GM21447 (cell line): ENCODE data around the gene NDUFA3.

ENCODE experiments used
- ATAC-seq: cut with Tn5 transposase; IDR thresholded peaks from one replicate; pipeline ENCODE4 v1.9.1; 2021; ENCODE audit not compliant: unreplicated experiment

The NDUFA3 gene

DNA sequence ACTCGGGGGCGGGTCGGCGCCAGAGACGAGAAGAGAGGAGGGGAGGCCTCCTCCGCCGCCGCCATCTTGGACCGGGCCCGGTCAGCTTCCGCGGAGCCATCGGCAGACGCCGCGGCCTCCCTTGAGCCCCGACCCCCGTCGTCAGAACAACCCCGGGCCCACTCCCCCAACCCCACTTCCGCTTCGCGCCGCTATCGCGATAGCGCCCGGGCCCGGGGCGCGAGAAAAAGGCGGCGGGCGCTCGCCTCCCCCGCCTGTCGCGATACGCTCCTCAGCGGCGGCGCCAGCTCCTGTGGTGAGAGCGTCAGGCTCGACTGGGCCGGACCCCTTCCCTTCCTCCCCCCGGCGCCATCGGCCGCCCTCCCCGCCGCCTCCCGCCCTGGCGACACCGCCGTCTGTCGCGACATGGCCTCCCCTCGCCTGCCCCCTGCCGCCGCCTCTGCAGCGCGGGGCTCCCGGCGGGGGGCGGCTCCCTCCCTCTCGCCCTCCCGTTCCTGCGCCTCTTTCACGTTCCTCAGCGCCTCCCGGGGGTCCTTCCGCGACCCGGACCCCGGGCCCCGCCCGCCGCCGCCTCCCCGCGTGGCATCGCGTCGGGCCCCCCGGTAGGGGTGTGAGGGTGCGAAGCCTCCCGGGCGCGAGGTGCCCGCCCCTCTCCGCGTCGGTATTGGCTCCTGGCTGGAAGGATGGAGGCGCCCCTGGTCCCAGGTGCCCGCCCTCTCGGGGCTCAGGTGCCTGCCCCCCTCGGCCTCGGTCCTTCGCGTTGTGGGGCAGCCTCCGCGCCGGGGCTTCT is 35.2 kb downstream of the NDUFA3 start, which contains the start of gene CNOT3:
Gene CNOT3 (plus strand): TSS at position 64 of the 790 bp plus-strand sequence. CDS start 5,217 bp downstream, outside the sequence.
- no peak for ATAC-seq

DNA sequence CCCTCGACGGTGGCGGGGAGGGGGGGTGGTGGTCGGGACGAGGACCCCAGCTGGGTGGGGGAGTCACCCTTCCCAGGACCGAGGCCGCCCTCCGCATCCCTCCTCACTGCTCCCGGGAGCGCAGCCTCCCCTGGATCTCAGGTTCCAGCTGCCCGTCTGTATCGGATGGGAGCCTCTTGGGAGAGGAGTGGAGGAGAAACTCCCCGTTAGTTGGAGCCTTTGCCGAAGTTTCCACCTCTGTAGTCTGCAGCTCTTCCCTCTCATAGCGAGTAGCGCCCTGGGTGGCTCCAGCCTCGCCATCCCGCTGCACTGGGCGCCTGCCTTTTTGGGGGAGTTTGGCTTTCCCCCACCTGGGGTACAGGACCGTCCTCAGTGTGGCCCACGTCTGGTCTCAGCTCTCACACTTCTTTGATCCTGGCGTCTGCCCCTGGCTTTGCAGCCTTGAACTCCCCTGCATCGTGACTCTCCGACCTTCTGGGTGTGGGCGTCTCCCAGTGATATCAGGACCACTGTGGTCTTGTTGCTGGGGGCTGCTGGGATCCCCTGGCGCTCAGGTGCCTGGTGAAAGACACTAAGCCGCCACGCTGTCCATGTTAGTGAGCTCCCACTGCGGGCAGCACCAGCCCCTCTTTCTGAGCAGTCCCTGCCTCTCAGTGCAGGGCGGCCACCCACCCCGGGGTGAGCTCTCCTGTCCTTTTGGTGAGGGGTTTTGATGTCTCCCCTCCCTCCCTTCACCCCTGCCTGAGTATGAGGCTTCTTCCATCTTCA is 36.0 kb downstream of the NDUFA3 start:
- ATAC-seq = no peak

DNA sequence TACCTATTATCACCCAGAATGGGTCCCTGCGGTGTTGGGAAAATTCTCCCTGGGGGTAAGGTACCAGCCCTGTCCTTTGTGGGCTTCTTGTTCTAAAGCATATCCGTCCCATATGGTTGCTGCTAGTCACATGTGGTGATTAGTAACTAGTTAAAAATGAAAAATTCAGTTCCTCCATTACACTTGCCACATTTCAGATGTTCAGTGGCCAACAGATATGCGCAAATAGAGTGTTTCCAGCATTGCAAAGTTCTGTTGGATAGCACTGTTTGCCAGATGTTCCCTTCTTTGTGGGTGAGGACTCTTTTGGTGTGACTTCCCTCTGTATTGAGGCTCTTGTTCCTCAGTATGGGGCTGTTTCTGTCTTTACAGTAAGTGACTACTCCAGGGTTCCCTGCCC is 38.7 kb downstream of the NDUFA3 start:
- no peak for ATAC-seq

DNA sequence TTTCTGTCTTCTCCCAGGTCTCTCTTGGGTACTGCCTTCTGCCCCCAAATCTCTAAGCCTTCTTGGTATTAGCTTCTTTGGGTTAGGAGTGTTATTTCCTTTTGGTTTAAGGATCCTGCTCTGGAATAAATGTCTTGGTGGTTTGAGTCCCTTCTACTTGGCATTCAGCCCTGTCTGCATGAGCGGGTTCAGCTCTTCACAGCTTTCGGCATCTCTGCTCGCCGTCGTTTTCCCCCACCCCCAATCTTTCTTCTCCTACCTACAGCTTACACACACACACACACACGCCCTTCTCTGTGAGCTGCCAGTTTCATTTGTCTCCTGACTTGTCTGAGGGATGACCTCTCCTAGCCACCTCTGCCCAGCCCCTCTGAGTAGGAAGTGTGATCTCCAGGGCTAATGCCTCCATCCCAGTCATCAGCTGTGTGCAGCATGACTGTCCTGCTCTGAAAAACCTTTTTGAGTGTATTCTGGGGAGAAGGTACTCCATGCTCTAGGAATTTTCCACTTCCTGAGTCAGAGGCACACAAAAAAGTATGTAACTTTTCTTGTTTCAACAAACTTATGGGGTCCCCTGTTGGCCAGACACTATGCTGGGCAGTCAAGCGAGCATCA is 39.6 kb downstream of the NDUFA3 start:
- no peak for ATAC-seq

DNA sequence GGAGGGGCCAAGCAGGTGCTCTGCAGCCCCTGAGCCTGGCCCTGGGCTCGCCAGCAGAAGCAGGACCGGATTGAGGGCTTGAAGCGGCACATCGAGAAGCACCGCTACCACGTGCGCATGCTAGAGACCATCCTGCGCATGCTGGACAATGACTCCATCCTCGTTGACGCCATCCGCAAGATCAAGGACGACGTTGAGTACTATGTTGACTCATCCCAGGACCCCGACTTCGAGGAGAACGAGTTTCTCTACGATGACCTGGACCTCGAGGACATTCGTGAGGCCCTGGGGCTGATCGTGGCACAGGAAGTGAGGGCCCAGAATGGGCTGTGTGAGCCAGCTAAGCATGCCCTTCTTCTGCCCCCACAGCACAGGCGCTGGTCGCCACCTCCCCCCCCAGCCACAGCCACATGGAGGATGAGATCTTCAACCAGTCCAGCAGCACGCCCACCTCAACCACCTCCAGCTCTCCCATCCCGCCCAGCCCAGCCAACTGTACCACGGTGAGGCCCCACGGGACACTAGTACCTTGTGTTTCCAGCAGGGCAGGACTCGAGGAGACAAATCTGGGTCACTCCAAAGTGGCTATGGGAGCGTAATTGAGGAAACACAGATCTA is 43.0 kb downstream of the NDUFA3 start:
- ATAC-seq = no peak

DNA sequence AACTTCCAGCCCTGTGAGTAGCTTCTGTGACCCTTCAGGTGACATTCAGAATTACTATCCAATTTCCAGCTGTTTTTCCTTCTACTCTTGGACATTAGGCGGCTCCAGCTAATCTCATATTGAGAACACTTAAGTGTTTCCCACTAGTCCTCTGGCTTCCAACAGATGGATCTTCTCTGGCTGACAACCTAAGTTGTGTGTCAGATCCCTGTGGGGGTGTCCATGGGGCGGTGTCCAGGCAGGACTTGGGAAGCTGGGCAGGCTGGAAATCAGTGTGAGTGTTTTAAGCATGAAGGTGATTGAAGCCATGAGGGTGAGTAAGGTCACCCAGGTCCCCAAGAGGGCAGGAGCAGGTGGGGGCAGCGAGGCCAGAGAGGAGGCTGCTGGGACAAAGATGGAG is 45.0 kb downstream of the NDUFA3 start:
- no peak for ATAC-seq

DNA sequence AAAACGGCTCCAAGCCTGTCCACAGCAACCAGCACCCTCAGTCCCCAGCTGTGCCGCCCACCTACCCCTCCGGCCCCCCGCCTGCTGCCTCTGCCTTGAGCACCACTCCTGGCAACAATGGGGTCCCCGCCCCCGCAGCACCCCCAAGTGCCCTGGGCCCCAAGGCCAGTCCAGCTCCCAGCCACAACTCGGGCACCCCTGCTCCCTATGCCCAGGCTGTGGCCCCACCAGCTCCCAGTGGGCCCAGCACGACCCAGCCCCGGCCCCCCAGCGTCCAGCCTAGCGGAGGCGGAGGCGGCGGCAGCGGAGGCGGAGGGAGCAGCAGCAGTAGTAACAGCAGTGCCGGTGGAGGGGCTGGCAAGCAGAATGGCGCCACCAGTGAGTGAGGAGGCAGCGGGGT is 45.5 kb downstream of the NDUFA3 start:
- no peak for ATAC-seq

DNA sequence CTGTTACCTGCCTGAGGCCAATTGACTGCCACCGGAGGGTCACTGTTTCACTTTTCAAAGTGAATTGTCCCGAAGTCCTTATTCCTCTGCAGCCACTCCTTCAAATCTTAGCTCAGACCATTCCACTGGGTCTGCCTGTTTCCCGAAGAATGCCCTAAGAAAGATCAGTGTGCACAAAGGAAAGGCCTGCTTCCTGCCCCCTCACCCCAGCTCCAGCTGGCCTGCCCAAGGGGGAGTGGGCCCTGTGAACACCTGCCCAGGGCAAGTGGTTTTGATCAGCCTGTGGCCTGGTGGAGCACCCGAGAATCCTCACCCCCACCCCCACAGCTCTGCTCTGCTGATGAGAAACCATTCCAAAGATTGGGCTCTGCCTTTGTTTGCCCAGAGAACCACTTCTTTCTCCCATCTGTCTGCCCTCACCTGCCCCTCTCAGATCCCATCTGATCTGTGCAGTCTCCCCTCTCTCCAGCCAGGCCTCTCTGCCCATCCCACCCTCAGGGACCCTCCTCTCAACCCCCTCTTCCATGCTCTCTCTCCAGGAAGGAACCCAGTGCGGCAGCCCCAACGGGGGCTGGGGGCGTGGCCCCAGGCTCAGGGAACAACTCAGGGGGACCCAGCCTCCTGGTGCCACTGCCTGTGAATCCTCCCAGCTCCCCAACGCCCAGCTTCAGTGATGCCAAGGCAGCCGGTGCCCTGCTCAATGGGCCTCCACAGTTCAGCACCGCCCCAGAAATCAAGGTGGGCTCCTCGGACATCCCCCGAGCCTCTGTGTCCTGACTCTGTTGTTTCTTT is 46.6 kb downstream of the NDUFA3 start:
- ATAC-seq = no peak

DNA sequence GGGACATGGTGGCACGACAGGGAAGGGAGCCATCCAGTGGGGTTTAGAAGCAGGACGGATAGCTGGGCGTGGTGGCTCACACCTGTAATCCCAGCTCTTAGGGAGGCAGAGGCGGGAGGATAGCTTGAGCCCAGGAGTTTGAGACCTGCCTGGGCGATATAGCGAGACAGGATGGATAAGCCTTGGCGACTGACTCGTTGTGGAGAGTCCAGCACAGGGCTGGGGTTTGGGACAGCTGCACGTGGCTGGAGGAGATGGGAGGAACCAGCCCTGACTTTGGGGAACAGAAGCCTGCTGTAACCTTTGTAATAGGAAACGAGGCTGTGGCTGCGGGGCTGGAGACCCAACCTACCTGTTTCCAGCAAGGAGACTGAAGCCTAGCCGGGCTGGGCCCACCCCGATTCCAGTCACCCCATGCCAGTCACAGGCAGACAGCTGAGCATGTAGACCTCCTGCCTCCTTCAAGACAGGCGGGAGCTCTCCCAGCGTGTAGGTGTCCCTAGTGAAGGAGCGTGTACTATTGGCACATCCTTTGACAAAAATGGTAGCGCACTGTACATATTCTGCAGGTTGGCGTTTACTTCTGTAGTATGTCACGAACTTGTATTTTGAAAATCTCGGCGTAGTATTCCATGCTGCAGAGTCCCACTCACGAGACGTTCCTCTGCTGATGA is 48.8 kb downstream of the NDUFA3 start:
- no peak for ATAC-seq

DNA sequence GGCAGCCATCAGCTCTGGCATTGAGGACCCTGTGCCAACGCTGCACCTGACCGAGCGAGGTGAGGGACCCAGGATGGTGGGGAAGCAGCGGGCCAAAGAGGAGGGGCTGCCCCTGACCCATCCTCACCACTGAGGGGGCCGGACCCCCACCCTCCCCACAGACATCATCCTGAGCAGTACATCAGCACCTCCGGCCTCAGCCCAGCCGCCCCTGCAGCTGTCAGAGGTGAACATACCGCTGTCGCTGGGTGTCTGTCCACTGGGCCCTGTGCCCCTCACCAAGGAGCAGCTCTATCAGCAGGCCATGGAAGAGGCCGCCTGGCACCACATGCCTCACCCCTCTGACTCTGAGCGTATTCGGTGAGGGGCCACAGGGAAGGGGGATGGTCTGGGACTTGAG is 49.6 kb downstream of the NDUFA3 start:
- ATAC-seq = no peak

DNA sequence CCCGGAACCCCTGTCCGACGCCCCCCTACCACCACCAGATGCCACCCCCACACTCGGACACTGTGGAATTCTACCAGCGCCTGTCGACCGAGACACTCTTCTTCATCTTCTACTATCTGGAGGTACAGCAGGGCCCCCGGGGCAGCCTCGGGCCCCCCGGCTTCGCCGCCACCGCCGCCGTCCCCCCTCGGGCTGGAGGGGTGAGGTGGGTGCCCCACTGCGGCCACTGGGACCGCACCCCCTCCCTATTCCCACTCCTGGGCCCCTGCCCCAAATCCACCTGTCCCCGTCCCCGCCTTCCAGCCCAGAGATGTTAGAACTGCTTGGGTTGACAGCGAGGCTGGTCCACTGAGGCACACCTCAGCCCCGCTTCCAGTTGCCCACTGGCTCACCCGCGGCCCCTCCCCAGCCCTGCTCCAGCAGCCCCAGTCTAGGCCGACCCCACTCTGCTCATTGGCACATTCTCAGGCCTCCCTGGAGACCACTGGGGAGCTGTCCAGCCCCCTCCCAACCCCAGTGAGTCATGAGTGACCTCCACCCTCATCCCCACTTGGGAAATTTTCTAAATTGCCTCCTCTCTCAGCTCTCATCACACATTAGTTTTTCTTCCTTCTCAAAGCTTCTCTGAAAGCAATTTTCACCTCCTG is 50.3 kb downstream of the NDUFA3 start:
- no peak for ATAC-seq

DNA sequence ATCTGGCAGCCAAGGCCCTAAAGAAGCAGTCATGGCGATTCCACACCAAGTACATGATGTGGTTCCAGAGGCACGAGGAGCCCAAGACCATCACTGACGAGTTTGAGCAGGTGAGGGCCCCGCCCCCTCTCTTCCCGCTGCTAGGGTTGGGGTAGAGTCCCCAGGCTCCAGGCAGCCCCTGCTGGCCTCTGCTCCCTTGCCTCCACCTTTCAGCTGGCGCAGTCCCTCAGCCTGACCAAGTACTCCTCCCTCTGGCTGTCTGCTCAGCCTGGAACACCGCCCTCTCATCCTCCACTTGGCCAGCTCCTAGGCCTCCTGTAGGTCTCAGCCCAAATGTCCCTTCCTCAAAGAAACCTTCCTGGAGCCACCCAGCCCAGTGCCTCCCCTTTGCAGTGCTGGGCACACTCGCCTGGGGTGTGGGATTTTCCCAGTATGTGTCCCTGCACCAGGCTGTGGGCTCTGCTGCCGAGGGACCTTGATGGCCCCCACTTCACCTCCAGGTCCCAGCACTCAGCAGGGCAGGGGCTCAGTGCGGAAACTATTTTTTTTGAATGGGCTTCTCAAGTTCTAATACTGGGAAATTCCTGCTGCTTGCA is 51.2 kb downstream of the NDUFA3 start:
- no peak for ATAC-seq

DNA sequence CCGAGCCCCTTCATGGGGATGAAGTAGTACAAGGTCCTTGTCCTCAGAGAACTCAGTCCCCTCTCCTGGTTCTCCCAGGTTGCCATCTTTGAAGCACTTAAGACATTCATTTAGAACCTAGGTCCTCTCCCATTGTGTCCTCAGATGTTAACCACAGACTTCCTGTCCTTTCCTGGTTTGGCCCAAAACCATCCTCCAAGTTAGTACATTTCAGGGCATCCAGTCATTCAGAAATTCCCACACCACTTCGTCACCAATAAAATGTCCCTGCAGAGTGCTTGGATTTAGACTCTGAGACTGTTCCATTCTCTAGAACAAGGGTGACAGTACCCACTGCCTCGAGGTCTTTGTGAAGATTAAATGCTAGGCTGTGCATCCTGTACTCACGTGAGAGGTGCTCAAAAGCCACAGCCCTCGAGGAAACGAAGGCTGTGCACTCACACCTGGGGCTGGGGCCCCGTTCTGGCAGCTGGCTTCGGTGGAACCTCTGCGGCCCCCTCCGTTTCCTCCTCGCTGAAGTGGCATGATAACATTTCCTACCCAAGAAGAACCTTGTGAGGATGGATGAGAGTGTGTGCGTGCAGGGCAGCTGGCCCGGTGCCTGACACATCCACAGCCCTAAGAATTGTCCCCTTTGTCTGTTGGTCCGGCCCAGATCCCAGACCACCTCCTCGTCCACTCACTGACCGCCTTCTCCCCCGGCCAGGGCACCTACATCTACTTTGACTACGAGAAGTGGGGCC is 52.1 kb downstream of the NDUFA3 start:
- no peak for ATAC-seq

DNA sequence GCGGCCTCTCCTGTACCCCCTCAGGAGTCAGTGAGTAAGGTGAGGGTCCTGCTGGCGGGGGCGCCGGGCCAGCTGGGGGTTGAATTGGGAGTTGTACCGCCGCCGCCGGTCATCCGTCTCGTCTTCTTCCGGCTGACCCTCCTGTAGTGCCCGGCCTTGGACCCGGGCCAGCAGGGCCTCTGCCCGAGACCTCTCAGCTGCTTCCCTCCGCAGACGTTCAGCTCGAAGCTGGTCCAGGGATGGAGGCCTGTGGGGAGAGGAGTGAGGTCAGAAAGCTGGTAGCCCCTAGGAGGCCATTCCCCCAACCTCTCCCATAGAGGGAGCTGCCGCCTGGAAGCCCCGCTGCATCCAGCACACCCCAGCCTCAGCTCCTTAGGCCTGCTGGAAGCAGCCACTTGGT is 53.0 kb downstream of the NDUFA3 start:
- ATAC-seq = no peak

DNA sequence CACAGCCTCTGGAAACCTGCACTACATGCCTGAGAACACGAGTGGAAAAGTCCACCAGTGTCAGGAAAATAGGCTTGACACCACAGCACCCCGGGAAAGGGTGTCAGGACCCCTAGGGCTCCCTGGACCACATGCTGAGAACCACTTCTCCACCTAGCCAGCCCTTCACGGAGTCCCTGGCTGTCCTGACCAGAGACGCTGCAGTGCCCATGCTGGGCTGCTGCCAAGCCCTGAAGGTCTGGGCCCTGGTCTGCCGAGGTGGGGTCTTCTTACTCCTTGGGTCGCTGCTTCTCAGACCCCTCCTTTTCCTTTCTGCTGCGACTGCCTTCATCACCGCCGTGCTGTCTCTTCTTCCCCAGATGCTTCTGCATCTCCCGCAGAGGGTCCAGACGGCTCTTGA is 53.8 kb downstream of the NDUFA3 start:
- no peak for ATAC-seq

DNA sequence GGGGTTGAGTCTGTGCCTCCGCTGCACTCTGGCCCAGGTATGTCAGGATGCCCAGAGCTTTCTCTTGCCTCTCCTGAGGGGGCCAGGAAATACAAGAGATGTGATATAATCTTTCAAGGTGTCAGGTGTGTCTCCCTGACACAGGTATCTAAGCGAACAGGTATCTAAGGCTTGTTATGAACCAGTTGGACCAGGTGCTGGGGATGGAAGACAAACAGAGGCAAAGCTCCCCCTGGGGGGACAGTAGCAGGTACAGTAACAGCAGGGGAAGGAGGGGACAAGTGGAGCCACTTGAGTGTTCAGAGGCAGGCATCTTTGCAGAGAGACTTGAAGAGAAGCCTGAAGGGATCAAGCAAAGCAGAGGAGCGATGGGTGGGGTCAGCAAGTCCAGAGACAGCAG is 54.3 kb downstream of the NDUFA3 start:
- ATAC-seq = no peak
